ENCODE results near the gene GASK1A. TPM values are rescaled to one million over a fixed set of nuclear protein-coding genes. Genes with fewer than 3 reads are reported as not detected.

GASK1A gene
- total RNA-seq, 1 experiment from 2014 or later, result 5.4 TPM

- no peaks in the 10 kb centered on the region for H3K9me3 Mint-ChIP-seq
Measured at GRCh38 chr3:43096761-43097160, 117.7 kb downstream of the GASK1A start.

More at GRCh38 chr3:43096761-43097160, 117.7 kb downstream of the GASK1A start:
- H2BK5ac ChIP-seq (ENCODE audit: insufficient read length, low read length), result no peak overlapping the region
- H3K23ac ChIP-seq (ENCODE audit: insufficient read length, low read depth, low read length), result no peak overlapping the region
- peak overlapping the region in 1 of 3 experiments; percentile 70; a peak in 1 of 7 replicates for H3K27ac Mint-ChIP-seq
- H4K8ac ChIP-seq (replicated peaks; ENCODE audit: insufficient read length, low read depth, low read length), result no peak overlapping the region
- no peaks in the 10 kb centered on the region for H3K79me2 ChIP-seq (ENCODE audit: insufficient read depth, low read length)
- TF ChIP-seq CTCF (conservative IDR thresholded peaks at IDR 0.05), result no peak
- no peak overlapping the region for H3K27ac ChIP-seq (ENCODE audit: insufficient read length, low read depth, low read length)
- H2BK20ac ChIP-seq (ENCODE audit: low read depth, low read length, poor library complexity, severe bottlenecking), result no peak overlapping the region
- DNase-seq, result no peak
- no peaks in the 10 kb centered on the region; a peak in 1 of 7 replicates for H3K36me3 Mint-ChIP-seq (ENCODE audit: insufficient read depth in 1 of 3, low read depth in 3 of 3)
- H3K4me1 ChIP-seq (ENCODE audit: insufficient read depth, low read length), result no peaks in the 10 kb centered on the region
- H3T11ph ChIP-seq (ENCODE audit: low read length), result no peak overlapping the region
- no peak overlapping the region for H2BK15ac ChIP-seq (ENCODE audit: low read depth, low read length)
- H3K27me3 Mint-ChIP-seq (ENCODE audit: low read depth), result no peaks in the 10 kb centered on the region
- no peak overlapping the region for H2BK120ac ChIP-seq (ENCODE audit: low read depth, low read length, poor library complexity, severe bottlenecking)
- no peak overlapping the region for H2BK12ac ChIP-seq (ENCODE audit: insufficient read length, low read depth, low read length)
- H3K9me3 ChIP-seq (ENCODE audit: control insufficient read depth, low read depth, low read length), result no peaks in the 10 kb centered on the region
- H3K23me2 ChIP-seq (ENCODE audit: insufficient read length, low read depth, low read length, poor library complexity, severe bottlenecking), result no peaks in the 10 kb centered on the region
- H3K4me3 Mint-ChIP-seq, result no peak overlapping the region
- H3K18ac ChIP-seq (ENCODE audit: insufficient read length, low read depth, low read length), result no peak overlapping the region
- H4K20me1 ChIP-seq (ENCODE audit: control insufficient read depth, insufficient read depth, insufficient read length), result no peaks in the 10 kb centered on the region
- no peak overlapping the region for H3K4ac ChIP-seq (ENCODE audit: low read depth, low read length)
- no peaks in the 10 kb centered on the region for H3K27me3 ChIP-seq (ENCODE audit: insufficient read depth, low read length)
- H4K5ac ChIP-seq (ENCODE audit: insufficient read length, low read depth, low read length), result no peak overlapping the region
- H3K9ac ChIP-seq (ENCODE audit: extremely low read depth, insufficient read length, low read length), result no peak overlapping the region
- no peak overlapping the region for H3K14ac ChIP-seq (ENCODE audit: insufficient read depth, low read length)
- no peak overlapping the region for H4K91ac ChIP-seq (ENCODE audit: insufficient read length, low read depth, low read length)
- no peak overlapping the region for H3K4me2 ChIP-seq (ENCODE audit: insufficient read depth, insufficient read length, low read length)
- peaks cover under 1% of the 10 kb centered on the region for H3K79me1 ChIP-seq (ENCODE audit: insufficient read depth, low read depth, low read length, poor library complexity, severe bottlenecking)
- no peak overlapping the region for H3K56ac ChIP-seq (ENCODE audit: insufficient read length, low read depth, low read length)
- no peak overlapping the region for H2AK5ac ChIP-seq (ENCODE audit: insufficient read length, low read length)
- no peak overlapping the region for H2AFZ ChIP-seq (ENCODE audit: low read length)
- WGBS (ENCODE audit: extremely low coverage, insufficient read length, low lambda C conversion rate), result no CpG with 5 or more reads among the region's 3 CpGs
- H3K4me1 Mint-ChIP-seq, result peaks cover 20 to 23% of the 10 kb centered on the region in 2 experiments; a peak in 3 of 4 replicates

All from H9 (cell line).